Progenitor cell of endocrine pancreas (in vitro differentiated cells): ENCODE results near the gene TLL1. TPM values are rescaled to one million over a fixed set of nuclear protein-coding genes. Genes with fewer than 3 reads are reported as not detected.

Experiments
- DNase-seq: peaks from one replicate; pipeline ENCODE4 v3.0.0; 2021; ENCODE audit warnings: low spot score; ENCODE audit not compliant: unreplicated experiment
- H3K27ac Mint-ChIP-seq: 2 replicates; pipeline ENCODE4 v1.8.0; 2021; ENCODE audit warnings: mild to moderate bottlenecking, moderate library complexity, mixed read lengths
- H3K27me3 Mint-ChIP-seq: 2 replicates; pipeline ENCODE4 v1.8.0; 2021; ENCODE audit warnings: mixed read lengths
- H3K36me3 Mint-ChIP-seq: 2 replicates; pipeline ENCODE4 v1.8.0; 2022; ENCODE audit warnings: mixed read lengths; ENCODE audit not compliant: insufficient read depth
- H3K4me1 Mint-ChIP-seq: 2 replicates; pipeline ENCODE4 v1.8.0; 2021; ENCODE audit warnings: low read depth, mixed read lengths
- H3K4me3 Mint-ChIP-seq: 2 replicates; pipeline ENCODE4 v1.8.0; 2021; ENCODE audit warnings: low read depth, mild to moderate bottlenecking, moderate library complexity, mixed read lengths
- H3K9me3 Mint-ChIP-seq: 2 replicates; pipeline ENCODE4 v1.8.0; 2021; ENCODE audit warnings: low read depth, mixed read lengths
- CTCF ChIP-seq: fragments of 200-600 bp; sonication (generic); IDR thresholded peaks from one replicate; pipeline ENCODE4 v1.5.0; 2021; ENCODE audit warnings: antibody characterized with exemption, mild to moderate bottlenecking; ENCODE audit not compliant: unreplicated experiment
- total RNA-seq: library from RNA; stranded (reverse); gene quantifications from 2 replicates; pipeline ENCODE4 v1.2.1, GENCODE V29; 2021

TLL1 gene
- total RNA-seq, 1 donor from 2014 or later, result not detected

DNA sequence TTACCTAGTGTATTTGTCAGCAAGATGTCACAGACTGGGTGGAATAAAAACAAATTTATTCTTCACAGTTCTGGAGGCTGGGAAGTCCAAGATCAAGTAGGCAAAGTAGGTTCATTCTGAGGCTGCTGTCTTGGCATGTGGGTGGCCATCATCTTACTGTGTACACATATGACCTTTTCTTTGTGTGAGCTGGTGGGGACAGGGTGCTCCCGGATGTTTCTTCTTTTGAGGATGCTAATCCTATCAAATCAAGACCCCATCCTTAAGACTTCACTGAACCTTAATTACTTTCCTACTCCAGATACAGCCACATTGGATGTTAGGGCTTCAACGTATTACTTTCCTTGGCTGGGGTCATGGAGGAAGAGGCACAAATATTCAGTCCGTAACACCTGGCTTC is 74.0 kb downstream of the TLL1 start:
- DNase-seq, result no peak
- H3K4me1 Mint-ChIP-seq, result peaks cover 2% of the 10 kb centered on the region
- H3K9me3 Mint-ChIP-seq, result no peaks in the 10 kb centered on the region
- H3K4me3 Mint-ChIP-seq, result no peak overlapping the region
- no peak for TF ChIP-seq CTCF
- no peaks in the 10 kb centered on the region for H3K27me3 Mint-ChIP-seq
- H3K27ac Mint-ChIP-seq, result no peak overlapping the region
- H3K36me3 Mint-ChIP-seq, result no peaks in the 10 kb centered on the region

DNA sequence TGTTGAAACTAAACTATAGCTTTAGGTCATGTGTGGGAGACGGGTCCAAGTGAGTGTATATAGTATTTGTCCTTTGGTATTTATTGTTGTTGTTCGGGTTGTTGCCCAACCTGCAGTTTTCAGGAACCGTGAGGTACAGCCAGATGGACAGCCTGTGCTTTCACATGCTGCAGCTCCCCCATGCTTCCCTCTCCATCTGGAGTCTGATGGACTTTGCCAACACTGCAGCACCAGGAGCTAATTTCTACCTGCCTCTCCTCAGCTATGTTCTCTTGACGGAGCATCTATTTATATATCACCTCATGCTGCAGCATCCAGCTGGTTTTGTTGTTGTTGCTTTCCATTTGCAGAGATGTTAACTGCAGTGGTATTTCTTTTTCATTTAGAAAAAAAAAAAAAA is 80.1 kb downstream of the TLL1 start:
- TF ChIP-seq CTCF, result no peak
- Mint-ChIP-seq H3K4me1 (peaks cover 2% of the 10 kb centered on the region), H3K9me3 (peaks cover 22% of the 10 kb centered on the region), H3K36me3 (peaks cover 1% of the 10 kb centered on the region), H3K27me3 (no peaks in the 10 kb centered on the region), H3K27ac (no peak overlapping the region), H3K4me3 (no peak overlapping the region)
- no peak for DNase-seq

DNA sequence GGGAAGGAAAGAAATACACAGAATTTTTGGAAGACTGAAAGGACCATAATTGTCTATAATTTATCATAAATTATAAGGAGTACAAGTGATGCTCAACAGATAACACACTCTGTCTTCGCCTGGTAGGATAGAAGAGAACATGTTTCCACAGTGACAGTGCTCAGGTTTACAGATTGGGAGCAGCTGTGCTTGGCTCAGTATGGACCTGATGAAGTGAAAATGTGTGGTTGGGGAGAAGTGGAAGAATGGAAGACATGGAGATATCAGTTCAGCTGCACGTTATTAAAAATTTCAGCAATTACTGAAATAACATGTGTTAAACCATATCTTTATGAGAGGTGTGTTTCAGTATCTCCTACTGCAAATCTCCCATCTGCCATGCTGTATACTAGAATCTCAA is 90.6 kb downstream of the TLL1 start:
- no peaks in the 10 kb centered on the region for H3K27me3 Mint-ChIP-seq
- no peaks in the 10 kb centered on the region for H3K36me3 Mint-ChIP-seq
- no peaks in the 10 kb centered on the region for H3K4me1 Mint-ChIP-seq
- no peak for TF ChIP-seq CTCF
- H3K27ac Mint-ChIP-seq, result no peak overlapping the region
- no peak for DNase-seq
- H3K9me3 Mint-ChIP-seq, result peaks cover 23% of the 10 kb centered on the region
- H3K4me3 Mint-ChIP-seq, result no peak overlapping the region

DNA sequence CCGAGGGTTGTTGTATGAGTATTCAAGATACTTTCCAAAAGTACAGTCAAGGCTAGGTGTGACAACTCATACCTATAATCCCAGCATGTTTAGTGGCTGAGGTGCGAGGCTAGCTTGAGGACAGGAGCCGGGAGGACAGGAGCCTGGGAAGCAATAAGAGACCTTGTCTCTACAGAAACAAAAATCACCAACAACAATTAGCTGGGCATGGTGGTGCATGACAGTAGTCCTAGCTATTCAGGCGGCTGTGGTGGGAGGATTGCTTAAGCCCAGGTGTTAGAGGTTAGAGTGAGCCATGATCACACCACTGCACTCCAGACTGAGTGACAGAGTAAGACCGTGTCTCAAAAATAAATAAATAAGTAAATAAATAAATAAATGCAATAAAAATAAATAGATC is 91.6 kb downstream of the TLL1 start:
- Mint-ChIP-seq H3K27me3 (no peaks in the 10 kb centered on the region), H3K27ac (no peak overlapping the region), H3K36me3 (no peaks in the 10 kb centered on the region), H3K4me3 (no peak overlapping the region), H3K4me1 (no peaks in the 10 kb centered on the region), H3K9me3 (peaks cover 21% of the 10 kb centered on the region)
- TF ChIP-seq CTCF, result no peak
- DNase-seq, result no peak

- no peak for DNase-seq
- TF ChIP-seq CTCF, result no peak
- Mint-ChIP-seq H3K4me1 (no peaks in the 10 kb centered on the region), H3K9me3 (peaks cover 15% of the 10 kb centered on the region), H3K27ac (no peak overlapping the region), H3K36me3 (no peaks in the 10 kb centered on the region), H3K4me3 (no peak overlapping the region), H3K27me3 (no peaks in the 10 kb centered on the region)
These were observed 92.5 kb downstream of the TLL1 start for GRCh38 chr4:165965503-165965902.
